Uterus (tissue), 4 donors: ENCODE measurements around the gene SGTA. TPM values are rescaled to one million over a fixed set of nuclear protein-coding genes. Genes with fewer than 3 reads are reported as not detected.
"Not testable (repeated sequence)": the region's sequence is repeated elsewhere in the genome, so short reads cannot be mapped to it uniquely, and the experiment has no call there.

Experiments used
- DNase-seq, 2 donors: peaks; one replicate each; pipeline ENCODE4 v3.0.0-alpha.2; 2019 to 2020
- H3K27ac ChIP-seq, 2 donors: fragments of 200-600 bp; sonication (generic); 1 replicate in 1 of 2; 2 replicates in 1 of 2; pipeline ENCODE4 v1.5.1; 2016 to 2018
- H3K27me3 ChIP-seq, 2 donors: fragments of 200-600 bp; sonication (generic); one replicate each; pipeline ENCODE4 v1.5.1; 2018 to 2019; ENCODE audit warnings: control low read depth in 1 of 2
- H3K36me3 ChIP-seq, 2 donors: fragments of 200-600 bp; sonication (generic); one replicate each; pipeline ENCODE4 v1.5.1; 2019; ENCODE audit warnings: control low read depth in 1 of 2
- H3K4me1 ChIP-seq, 2 donors: fragments of 200-600 bp; sonication (generic); one replicate each; pipeline ENCODE4 v1.5.1; 2018 to 2019; ENCODE audit warnings: control low read depth in 1 of 2
- H3K4me3 ChIP-seq, 2 donors: fragments of 200-600 bp; sonication (generic); 1 replicate in 1 of 2; 2 replicates in 1 of 2; pipeline ENCODE4 v1.5.1; 2018 to 2019; ENCODE audit warnings: mild to moderate bottlenecking in 1 of 2
- H3K9me3 ChIP-seq, 2 donors: fragments of 200-600 bp; sonication (generic); one replicate each; pipeline ENCODE4 v1.5.1; 2019; ENCODE audit warnings: control low read depth in 1 of 2
- POLR2A ChIP-seq, 2 donors: fragments of 450-650 bp; IDR thresholded peaks; one replicate each; pipeline ENCODE4 v1.6.1; 2016; ENCODE audit warnings: antibody characterized with exemption in 2 of 2, mild to moderate bottlenecking in 1 of 2, moderate library complexity in 1 of 2
- intact Hi-C: fragments of 100-400 bp; cut with DNase I; formaldehyde crosslinking; loops from one replicate; pipeline ENCODE4 v1.15.1; 2023; ENCODE audit warnings: low total_unique reads
- total RNA-seq, 4 donors: library from RNA; depleted of rRNA in 3 of 4; stranded (reverse); fragments of >200 nt in 3 of 4; gene quantifications; one replicate each; pipeline versions ENCODE4 v1.1.0 to v1.2.4, GENCODE V29; 2014 to 2023
- TF ChIP-seq, protein P1 (sequence below), 4 experiments: fragments of 200-600 bp in 2 of 4; fragments of 450-650 bp in 2 of 4; sonication (generic) in 2 of 4; IDR thresholded peaks; one replicate each; pipeline ENCODE4 v1.5.1; 2016 to 2019; ENCODE audit warnings: antibody characterized with exemption in 4 of 4, mild to moderate bottlenecking in 2 of 4, moderate library complexity in 1 of 4
- donor health status: DM: yes; HTN: yes; CAD: no.

Gene SGTA
- total RNA-seq, 4 donors from 2014 or later = 9.5 to 50.7 (median 23.6) TPM

DNA sequence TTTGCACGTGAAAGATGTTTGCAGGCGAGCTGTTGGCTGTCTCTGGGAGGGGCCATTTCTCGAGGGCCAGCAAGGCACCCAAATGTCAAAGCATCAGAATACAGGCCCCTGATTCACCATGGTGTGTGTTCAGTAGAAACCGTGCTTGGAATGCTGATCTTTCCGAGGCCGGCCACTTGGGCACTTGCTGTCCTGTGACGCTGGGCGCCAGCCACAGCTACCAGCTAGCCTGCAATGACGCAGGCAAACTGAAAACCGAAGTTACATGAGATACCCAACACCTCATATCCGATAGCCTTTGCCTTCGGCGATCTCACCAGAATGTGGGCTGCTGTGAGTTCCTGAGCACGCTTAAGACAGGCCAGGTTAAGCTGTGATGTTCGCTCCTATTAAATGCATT, 14.2 kb upstream of the SGTA start:
- intact Hi-C loops = no loop called here
- H3K27me3 ChIP-seq = no peaks in the 10 kb centered on the region
- no peaks in the 10 kb centered on the region for H3K36me3 ChIP-seq
- TF ChIP-seq, protein P1, sequence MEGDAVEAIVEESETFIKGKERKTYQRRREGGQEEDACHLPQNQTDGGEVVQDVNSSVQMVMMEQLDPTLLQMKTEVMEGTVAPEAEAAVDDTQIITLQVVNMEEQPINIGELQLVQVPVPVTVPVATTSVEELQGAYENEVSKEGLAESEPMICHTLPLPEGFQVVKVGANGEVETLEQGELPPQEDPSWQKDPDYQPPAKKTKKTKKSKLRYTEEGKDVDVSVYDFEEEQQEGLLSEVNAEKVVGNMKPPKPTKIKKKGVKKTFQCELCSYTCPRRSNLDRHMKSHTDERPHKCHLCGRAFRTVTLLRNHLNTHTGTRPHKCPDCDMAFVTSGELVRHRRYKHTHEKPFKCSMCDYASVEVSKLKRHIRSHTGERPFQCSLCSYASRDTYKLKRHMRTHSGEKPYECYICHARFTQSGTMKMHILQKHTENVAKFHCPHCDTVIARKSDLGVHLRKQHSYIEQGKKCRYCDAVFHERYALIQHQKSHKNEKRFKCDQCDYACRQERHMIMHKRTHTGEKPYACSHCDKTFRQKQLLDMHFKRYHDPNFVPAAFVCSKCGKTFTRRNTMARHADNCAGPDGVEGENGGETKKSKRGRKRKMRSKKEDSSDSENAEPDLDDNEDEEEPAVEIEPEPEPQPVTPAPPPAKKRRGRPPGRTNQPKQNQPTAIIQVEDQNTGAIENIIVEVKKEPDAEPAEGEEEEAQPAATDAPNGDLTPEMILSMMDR (IDR thresholded peaks at IDR 0.05) = no peak
- TF ChIP-seq POLR2A (IDR thresholded peaks at IDR 0.05) = no peak
- H3K4me3 ChIP-seq = no peak overlapping the region
- H3K9me3 ChIP-seq = no peaks in the 10 kb centered on the region
- H3K4me1 ChIP-seq = no peaks in the 10 kb centered on the region
- DNase-seq = no peak
- no peak overlapping the region for H3K27ac ChIP-seq

DNA sequence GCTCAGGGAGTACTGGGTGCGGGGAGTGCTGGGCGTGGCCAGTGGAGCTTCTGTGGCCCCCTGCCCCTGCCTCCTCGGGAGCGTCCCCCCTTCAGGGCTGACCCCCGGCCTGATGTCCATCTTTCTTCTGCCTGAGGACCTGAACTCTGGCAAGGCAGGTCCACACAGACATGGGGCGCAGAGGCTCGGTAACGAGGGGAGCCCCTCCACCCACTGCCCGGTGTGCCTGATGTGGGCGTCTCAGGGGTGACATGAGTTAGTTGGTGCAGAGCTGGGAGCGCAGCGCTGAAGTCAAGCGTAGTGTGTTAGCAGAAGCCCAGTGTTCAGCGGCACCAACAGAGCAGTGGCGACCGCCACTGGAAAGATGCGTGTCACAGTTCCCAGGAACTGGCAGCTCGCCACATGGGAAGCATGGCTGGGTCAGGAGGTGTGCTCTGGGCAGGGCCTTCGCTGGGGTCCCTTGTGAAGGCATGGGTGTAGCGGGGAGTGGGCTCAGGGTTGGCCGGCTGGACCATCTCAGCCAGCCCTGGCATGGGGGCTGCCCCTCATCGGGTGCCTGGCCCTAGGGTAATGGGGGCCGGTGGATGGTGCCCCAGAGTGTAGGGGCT, 13.7 kb upstream of the SGTA start:
- Histone ChIP-seq H3K4me1 (no peaks in the 10 kb centered on the region), H3K9me3 (no peaks in the 10 kb centered on the region), H3K36me3 (no peaks in the 10 kb centered on the region), H3K27me3 (no peaks in the 10 kb centered on the region), H3K4me3 (no peak overlapping the region), H3K27ac (no peak overlapping the region)
- intact Hi-C loops = no loop called here
- DNase-seq = no peak
- TF ChIP-seq POLR2A (IDR thresholded peaks at IDR 0.05) = no peak
- TF ChIP-seq, protein P1 (IDR thresholded peaks at IDR 0.05) = no peak

DNA sequence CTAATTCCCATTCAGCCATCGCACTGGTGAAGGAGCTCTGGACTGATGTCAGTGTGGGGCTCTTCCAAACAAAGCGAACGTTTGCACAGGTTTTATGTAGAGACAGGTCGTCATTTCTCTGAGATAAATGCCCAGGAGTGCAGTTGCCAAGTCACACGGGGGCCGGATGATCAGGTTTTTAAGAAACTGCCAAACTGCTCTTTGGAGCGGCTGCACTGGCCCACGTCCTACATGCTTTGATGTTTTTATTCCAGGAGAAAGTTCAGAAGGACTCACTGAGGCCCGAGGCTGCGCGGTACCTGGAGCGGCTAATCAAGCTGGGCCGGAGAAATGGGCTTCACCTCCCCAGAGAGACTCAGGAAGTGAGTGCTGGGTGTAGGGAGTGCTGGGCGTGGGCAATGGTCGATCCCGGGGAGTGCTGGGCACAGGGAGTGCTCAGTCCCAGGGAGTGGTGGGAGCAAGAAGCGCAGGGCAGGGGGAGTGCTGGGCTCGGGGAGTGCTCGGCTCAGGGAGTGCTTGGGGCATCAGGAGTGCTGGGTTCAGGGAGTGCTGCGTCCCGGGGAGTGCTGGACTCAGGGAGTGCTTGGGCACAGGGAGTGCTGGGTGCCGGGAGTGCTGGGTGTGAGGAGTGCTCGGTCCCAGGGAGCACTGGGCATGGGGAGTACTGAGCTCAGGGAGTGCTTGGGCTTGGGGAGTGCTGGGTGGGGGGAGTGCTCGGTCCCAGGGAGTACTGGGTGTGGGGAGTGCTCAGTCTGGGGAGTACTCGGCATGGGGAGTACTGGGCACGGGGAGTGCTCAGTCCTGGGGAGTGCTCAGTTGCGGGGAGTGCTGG, 13.0 kb upstream of the SGTA start:
- H3K27ac ChIP-seq = no peak overlapping the region
- H3K27me3 ChIP-seq = no peaks in the 10 kb centered on the region
- DNase-seq = no peak
- no peak for TF ChIP-seq POLR2A (IDR thresholded peaks at IDR 0.05)
- TF ChIP-seq, protein P1 (IDR thresholded peaks at IDR 0.05) = no peak
- no peaks in the 10 kb centered on the region for H3K4me1 ChIP-seq
- intact Hi-C loops = no loop called here
- H3K4me3 ChIP-seq = no peak overlapping the region
- H3K9me3 ChIP-seq = no peaks in the 10 kb centered on the region
- H3K36me3 ChIP-seq = no peaks in the 10 kb centered on the region

DNA sequence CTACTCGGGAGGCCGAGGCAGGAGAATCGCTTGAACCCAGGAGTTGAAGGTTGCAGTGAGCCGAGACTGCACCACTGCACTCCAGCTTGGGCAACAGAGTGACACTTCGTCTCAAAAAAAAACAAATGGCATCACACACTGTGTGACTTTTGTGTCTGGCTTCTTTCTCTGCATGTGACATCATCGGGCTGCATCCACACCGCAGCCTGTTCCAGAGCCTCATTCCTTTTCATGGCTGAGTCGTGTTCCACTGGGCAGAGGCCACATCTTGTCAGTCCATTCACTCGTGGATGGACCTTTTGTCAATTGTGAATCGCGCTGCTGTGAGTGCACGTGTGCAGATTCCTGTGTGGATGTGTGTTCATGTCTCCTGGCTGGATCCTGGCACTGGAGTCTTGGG, 10.5 kb upstream of the SGTA start:
- Histone ChIP-seq H3K27ac (no peak overlapping the region), H3K4me3 (no peak overlapping the region), H3K27me3 (no peaks in the 10 kb centered on the region), H3K36me3 (no peaks in the 10 kb centered on the region), H3K4me1 (no peaks in the 10 kb centered on the region), H3K9me3 (no peaks in the 10 kb centered on the region)
- TF ChIP-seq, protein P1 (IDR thresholded peaks at IDR 0.05) = no peak
- no peak for TF ChIP-seq POLR2A (IDR thresholded peaks at IDR 0.05)
- intact Hi-C loops = no loop called here
- DNase-seq = no peak

DNA sequence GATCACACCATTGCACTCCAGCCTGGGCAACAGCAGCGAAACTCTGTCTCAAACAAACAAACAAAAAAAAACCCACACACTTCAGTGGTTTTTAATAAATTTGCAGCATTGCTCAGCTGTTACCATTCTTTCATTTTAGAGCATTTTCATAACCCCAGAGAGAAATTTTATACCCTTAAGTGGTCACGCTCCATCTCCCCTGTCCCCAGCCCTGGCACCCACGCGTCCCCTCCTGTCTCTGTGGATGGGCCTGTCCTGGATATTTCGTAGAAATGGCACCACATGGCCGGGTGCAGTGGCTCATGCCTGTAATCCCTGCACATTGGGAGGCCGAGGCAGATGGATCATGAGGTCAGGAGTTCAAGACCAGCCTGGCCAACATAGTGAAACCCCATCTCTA, 10.1 kb upstream of the SGTA start:
- Histone ChIP-seq H3K4me1 (no peaks in the 10 kb centered on the region), H3K9me3 (no peaks in the 10 kb centered on the region), H3K27ac (no peak overlapping the region), H3K27me3 (no peaks in the 10 kb centered on the region), H3K4me3 (no peak overlapping the region), H3K36me3 (no peaks in the 10 kb centered on the region)
- intact Hi-C loops = no loop called here
- no peak for TF ChIP-seq POLR2A (IDR thresholded peaks at IDR 0.05)
- TF ChIP-seq, protein P1 (IDR thresholded peaks at IDR 0.05) = no peak
- no peak for DNase-seq

DNA sequence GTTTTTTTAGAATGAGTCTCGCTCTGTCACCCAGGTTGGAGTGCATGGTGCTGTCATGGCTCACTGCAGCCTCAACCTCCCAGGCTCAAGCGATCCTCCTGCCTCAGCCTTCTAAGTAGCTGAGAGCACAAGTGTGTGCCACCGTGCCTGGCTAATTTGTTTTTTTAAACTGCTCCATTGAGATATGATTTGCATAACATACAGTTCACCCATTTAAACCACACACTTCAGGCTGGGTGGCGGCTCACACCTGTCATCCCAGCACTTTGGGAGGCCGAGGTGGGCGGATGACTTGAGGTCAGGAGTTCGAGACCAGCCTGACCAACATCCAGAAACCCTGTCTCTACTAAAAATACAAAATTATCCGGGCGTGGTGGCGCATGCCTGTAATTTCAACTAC, 9.6 kb upstream of the SGTA start:
- H3K36me3 ChIP-seq, H3K9me3 ChIP-seq, H3K4me1 ChIP-seq, H3K4me3 ChIP-seq, DNase-seq, intact Hi-C loops, H3K27ac ChIP-seq, H3K27me3 ChIP-seq: not testable (repeated sequence)
